HG03280 (cell line): ENCODE results near the gene PEAK1.

ENCODE experiments used
- ATAC-seq: cut with Tn5 transposase; IDR thresholded peaks from one replicate; pipeline ENCODE4 v1.9.1; 2021; ENCODE audit warnings: mild to moderate bottlenecking, moderate library complexity; ENCODE audit not compliant: unreplicated experiment

Gene PEAK1

GRCh38 chr15:77070180-77070494 is 349.8 kb downstream of the PEAK1 start:
- no peak for ATAC-seq

- no peak for ATAC-seq
These were observed 350.3 kb downstream of the PEAK1 start for GRCh38 chr15:77069521-77070121.

- no peak for ATAC-seq
These were observed 351.3 kb downstream of the PEAK1 start for GRCh38 chr15:77068633-77069032.

- ATAC-seq = no peak
These were observed 352.1 kb downstream of the PEAK1 start for GRCh38 chr15:77067691-77068367.

- no peak for ATAC-seq
These were observed 352.8 kb downstream of the PEAK1 start for GRCh38 chr15:77066971-77067690.

- ATAC-seq = no peak
These were observed 355.2 kb downstream of the PEAK1 start for GRCh38 chr15:77064539-77065308.

GRCh38 chr15:77064063-77064462 is 355.8 kb downstream of the PEAK1 start:
- no peak for ATAC-seq

- ATAC-seq = no peak
These were observed 356.7 kb downstream of the PEAK1 start for GRCh38 chr15:77063249-77063648.

- ATAC-seq = no peak
These were observed 359.4 kb downstream of the PEAK1 start for GRCh38 chr15:77060546-77060945.

GRCh38 chr15:77059786-77060361 is 360.0 kb downstream of the PEAK1 start:
- ATAC-seq = no peak

GRCh38 chr15:77058468-77058867 is 361.4 kb downstream of the PEAK1 start:
- no peak for ATAC-seq

- no peak for ATAC-seq
These were observed 362.2 kb downstream of the PEAK1 start for GRCh38 chr15:77057685-77058084.

GRCh38 chr15:77057072-77057471 is 362.8 kb downstream of the PEAK1 start:
- ATAC-seq = no peak

GRCh38 chr15:77053709-77054108 is 366.2 kb downstream of the PEAK1 start:
- ATAC-seq = no peak

GRCh38 chr15:77052556-77052955 is 367.3 kb downstream of the PEAK1 start:
- ATAC-seq = no peak
